BLaER1 treated with 17β-estradiol and CSF1 and Interleukin-3, amounts not matched to agents 10 nM and 100 nM (cell line): ENCODE measurements around the gene SORL1.
A peak's percentile ranks its signal among the peaks of the same experiment; 100 is the strongest.

Source experiments
- H3K27ac ChIP-seq, 11 experiments: shearing (Covaris generic); formaldehyde crosslinking; 2 replicates each; pipeline ENCODE4 v1.8.1; 2022
- H3K27me3 ChIP-seq, 11 experiments: shearing (Covaris generic); formaldehyde crosslinking; 2 replicates each; pipeline ENCODE4 v1.8.1; 2022
- H3K36me3 ChIP-seq, 11 experiments: shearing (Covaris generic); formaldehyde crosslinking; 2 replicates each; pipeline ENCODE4 v1.8.1; 2022
- H3K4me1 ChIP-seq, 10 experiments: shearing (Covaris generic); formaldehyde crosslinking; 2 replicates each; pipeline ENCODE4 v1.8.1; 2022
- H3K4me2 ChIP-seq, 11 experiments: shearing (Covaris generic); formaldehyde crosslinking; 2 replicates each; pipeline ENCODE4 v1.8.1; 2022
- H3K4me3 ChIP-seq, 10 experiments: shearing (Covaris generic); formaldehyde crosslinking; 2 replicates each; pipeline ENCODE4 v1.8.1; 2022
- H3K9ac ChIP-seq, 11 experiments: shearing (Covaris generic); formaldehyde crosslinking; 2 replicates each; pipeline ENCODE4 v1.8.1; 2022
- H3K9me3 ChIP-seq, 11 experiments: shearing (Covaris generic); formaldehyde crosslinking; replicated peaks in 1 of 11; 2 replicates each; pipeline ENCODE4 v1.8.1; 2022
- H4K20me1 ChIP-seq, 11 experiments: shearing (Covaris generic); formaldehyde crosslinking; 2 replicates each; pipeline ENCODE4 v1.8.1; 2022
- Cebpa-rat ChIP-seq, 11 experiments: shearing (Covaris generic); IDR thresholded peaks; 2 replicates each; pipeline ENCODE4 v1.8.1; 2022

SORL1 gene

DNA sequence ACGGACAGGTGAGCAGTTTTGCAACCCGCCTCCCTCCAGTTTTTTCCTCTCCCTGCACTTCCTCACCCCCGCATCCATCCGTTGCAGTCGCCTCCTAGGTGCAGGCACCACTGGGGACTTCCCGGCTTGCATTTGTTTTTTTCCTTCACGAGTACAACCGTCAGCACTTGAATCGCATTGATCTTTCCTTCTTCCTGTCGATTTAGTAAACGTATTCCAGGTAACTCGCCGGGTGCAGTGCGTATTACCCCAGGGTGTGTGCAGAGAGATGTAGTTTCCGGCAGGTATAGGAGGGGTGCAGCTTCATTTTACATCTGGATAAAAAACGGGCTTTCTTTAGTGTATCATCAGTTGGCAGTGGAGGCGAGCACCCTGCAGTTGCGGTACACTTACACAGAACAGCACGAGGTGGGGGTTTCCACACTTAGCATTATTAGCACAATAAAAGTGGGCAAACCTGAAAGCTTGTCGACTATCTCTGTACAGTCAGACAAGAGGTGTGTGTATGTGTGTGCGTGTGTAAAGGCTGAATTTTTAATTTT is 566 bp downstream of the SORL1 start, which contains the start of gene SORL1-AS1:
Gene SORL1-AS1, minus strand, starts transcription at position 359 of the 542 bp plus-strand sequence.
- peak within 1 kb of the TSS; percentile 63 to 82 (median 75) for H3K4me3 ChIP-seq
- TF ChIP-seq Cebpa-rat (IDR thresholded peaks at IDR 0.05), result no peak
- peak within 1 kb of the TSS; percentile 62 to 78 (median 76) for H3K9ac ChIP-seq
- peaks cover 0 to 8% (median 0%) of the 10 kb centered on the region in 11 experiments; a peak in 4 of 22 replicates for H3K9me3 ChIP-seq
- H3K36me3 ChIP-seq, result no peaks in the 10 kb centered on the region
- H3K4me1 ChIP-seq, result peaks cover 23 to 61% (median 47%) of the 10 kb centered on the region in 10 experiments; a peak in 19 of 20 replicates
- H3K27me3 ChIP-seq, result peaks cover 37 to 49% (median 42%) of the 10 kb centered on the region in 11 experiments
- H3K27ac ChIP-seq, result peak within 1 kb of the TSS in 9 of 11 experiments; percentile 43 to 73 (median 54); a peak in 20 of 22 replicates
- H3K4me2 ChIP-seq, result peak within 1 kb of the TSS; percentile 92 to 100 (median 99)
- no peaks in the 10 kb centered on the region for H4K20me1 ChIP-seq

DNA sequence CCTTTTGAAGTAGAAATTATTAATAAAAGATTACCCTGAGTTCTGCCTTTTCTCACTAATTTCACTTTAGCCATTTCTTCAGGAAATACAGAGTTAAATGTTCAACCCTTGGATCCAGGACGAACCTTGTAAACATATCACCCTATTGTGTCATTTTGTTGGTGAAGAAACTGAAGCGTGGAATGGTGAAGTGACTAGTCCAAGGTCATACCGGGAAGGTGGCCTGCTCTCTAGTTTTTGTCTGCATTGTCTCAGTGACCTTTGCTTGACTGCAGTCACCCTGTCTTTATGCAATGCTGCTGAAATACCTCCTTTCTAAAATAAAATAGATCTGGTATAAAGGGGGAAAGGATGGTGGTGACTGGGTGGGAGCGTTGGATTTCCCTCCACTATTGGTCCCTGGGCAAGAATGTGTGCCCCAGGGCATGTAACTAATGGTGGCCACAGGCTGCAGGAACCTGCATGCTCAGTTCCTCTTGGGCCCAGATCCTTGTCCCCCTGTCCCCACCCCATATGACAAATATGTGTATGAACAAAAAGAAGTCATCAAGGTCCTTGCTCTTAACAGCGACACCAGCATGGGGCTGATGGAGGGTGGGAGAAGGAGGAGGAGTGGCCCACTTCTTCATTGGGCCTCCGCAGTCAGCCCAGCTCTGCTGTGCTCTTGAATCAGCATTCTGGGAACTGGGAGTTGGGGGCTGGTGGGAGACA is 1.6 kb downstream of the SORL1 start:
- TF ChIP-seq Cebpa-rat (IDR thresholded peaks at IDR 0.05), result no peak
- peaks cover 18 to 50% (median 36%) of the 10 kb centered on the region in 10 experiments; a peak in 19 of 20 replicates for H3K4me1 ChIP-seq
- H3K27me3 ChIP-seq, result peaks cover 37 to 49% (median 42%) of the 10 kb centered on the region in 11 experiments
- H3K36me3 ChIP-seq, result no peaks in the 10 kb centered on the region
- no peak overlapping the region for H3K27ac ChIP-seq
- H3K9me3 ChIP-seq, result peaks cover 0 to 7% (median 0%) of the 10 kb centered on the region in 11 experiments; a peak in 4 of 22 replicates
- H3K4me2 ChIP-seq, result peak overlapping the region in 7 of 11 experiments; percentile 2 to 100 (median 98); a peak in 10 of 22 replicates
- no peaks in the 10 kb centered on the region for H4K20me1 ChIP-seq
- H3K9ac ChIP-seq, result no peak overlapping the region
- no peak overlapping the region for H3K4me3 ChIP-seq

DNA sequence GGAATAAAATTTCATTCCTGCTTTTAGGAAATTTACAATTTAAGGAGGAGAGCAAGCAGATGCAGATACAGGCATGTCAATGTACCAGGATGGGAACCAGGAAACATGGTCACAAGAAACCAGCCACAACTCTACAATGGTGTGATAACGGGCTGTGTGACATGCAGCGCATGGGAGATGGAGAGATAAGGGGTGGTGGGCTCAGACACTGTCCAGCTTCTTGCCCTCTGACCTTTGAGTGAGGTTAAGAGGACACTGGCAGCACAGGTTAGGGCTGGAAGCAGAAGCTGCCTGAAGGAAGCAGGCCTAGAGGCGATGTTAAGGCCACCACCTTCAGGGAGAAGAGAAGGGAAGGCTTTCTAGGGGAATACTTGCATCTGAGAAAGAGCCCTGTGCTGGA is 3.0 kb downstream of the SORL1 start:
- H3K27me3 ChIP-seq, result peaks cover 37 to 49% (median 42%) of the 10 kb centered on the region in 11 experiments
- no peaks in the 10 kb centered on the region for H3K36me3 ChIP-seq
- H3K4me3 ChIP-seq, result no peak overlapping the region
- H3K4me2 ChIP-seq, result no peak overlapping the region
- H3K4me1 ChIP-seq, result peaks cover 18 to 36% (median 22%) of the 10 kb centered on the region in 10 experiments; a peak in 19 of 20 replicates
- no peak overlapping the region for H3K9ac ChIP-seq
- H4K20me1 ChIP-seq, result no peaks in the 10 kb centered on the region
- H3K27ac ChIP-seq, result no peak overlapping the region
- no peaks in the 10 kb centered on the region for H3K9me3 ChIP-seq
- TF ChIP-seq Cebpa-rat (IDR thresholded peaks at IDR 0.05), result no peak

DNA sequence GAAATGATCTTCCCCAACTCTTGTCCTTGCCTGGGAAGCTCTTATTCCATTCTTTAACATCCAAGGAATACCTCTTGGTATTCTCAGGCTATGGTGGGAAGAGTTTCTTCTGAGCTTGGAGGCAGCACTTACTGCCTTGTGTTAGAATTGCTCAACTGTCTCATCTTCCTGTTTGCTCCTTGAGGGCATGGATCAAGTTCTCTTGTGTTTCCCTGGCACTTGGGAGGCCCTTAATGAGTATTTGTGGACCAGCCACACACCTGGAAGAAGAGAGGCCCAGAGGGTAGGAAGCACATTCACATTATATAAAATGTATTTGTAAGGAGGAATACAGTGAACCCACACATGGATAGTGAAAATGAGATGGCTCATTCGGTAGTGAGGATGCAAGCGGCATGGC is 4.0 kb downstream of the SORL1 start:
- peak overlapping the region in 2 of 11 experiments; percentile 13 to 40; a peak in 2 of 22 replicates for H3K4me2 ChIP-seq
- H3K27ac ChIP-seq, result no peak overlapping the region
- no peaks in the 10 kb centered on the region for H3K36me3 ChIP-seq

DNA sequence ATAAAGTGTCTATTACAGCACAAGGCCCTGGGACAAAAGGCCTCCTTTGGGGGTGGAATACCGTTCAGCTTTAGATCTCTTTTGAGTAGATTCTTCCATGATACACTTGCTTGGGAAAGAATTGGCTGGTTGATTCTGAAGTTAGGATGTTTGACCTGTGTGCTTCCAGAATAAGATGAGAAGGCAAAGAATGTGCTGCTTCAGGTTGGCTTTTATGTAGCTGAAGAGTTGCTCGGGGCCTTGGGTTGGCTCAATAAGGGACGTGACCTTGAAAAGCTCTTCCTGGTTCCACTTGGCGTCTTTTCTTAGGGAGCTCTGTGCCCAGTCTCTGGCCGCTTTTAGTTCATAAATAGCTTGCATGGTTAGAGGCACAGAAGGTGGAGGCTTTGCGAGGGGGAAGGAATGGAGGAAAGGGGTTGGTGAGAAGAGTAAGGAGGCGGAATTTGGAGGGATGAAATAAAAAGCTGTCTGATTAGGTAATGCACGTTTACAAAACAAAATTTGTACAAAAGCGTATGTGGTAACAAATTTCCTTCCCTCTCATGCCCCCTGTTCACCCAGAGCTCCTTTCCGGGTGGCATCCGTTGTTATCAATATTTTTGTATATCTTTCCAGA is 4.8 kb downstream of the SORL1 start:
- Histone ChIP-seq H3K36me3 (no peaks in the 10 kb centered on the region), H3K9ac (no peak overlapping the region), H4K20me1 (no peaks in the 10 kb centered on the region), H3K27me3 (peaks cover 23 to 33% (median 27%) of the 10 kb centered on the region in 11 experiments), H3K9me3 (no peaks in the 10 kb centered on the region), H3K4me1 (peaks cover 6 to 18% (median 10%) of the 10 kb centered on the region in 10 experiments; a peak in 18 of 20 replicates), H3K4me3 (no peak overlapping the region), H3K4me2 (no peak overlapping the region), H3K27ac (no peak overlapping the region)
- no peak for TF ChIP-seq Cebpa-rat (IDR thresholded peaks at IDR 0.05)

More for the DNA sequence above, 4.0 kb downstream of the SORL1 start:
- no peak overlapping the region for H3K9ac ChIP-seq
- H4K20me1 ChIP-seq, result no peaks in the 10 kb centered on the region
- H3K4me1 ChIP-seq, result peaks cover 12 to 26% (median 18%) of the 10 kb centered on the region in 10 experiments; a peak in 19 of 20 replicates
- no peak for TF ChIP-seq Cebpa-rat (IDR thresholded peaks at IDR 0.05)
- peaks cover 31 to 41% (median 35%) of the 10 kb centered on the region in 11 experiments for H3K27me3 ChIP-seq
- H3K4me3 ChIP-seq, result no peak overlapping the region
- no peaks in the 10 kb centered on the region for H3K9me3 ChIP-seq

GRCh38 chr11:121458551-121458950 is 6.4 kb downstream of the SORL1 start:
- no peak overlapping the region for H3K4me2 ChIP-seq
- H3K27me3 ChIP-seq, result peaks cover 7 to 17% (median 11%) of the 10 kb centered on the region in 11 experiments
- no peak for TF ChIP-seq Cebpa-rat (IDR thresholded peaks at IDR 0.05)
- no peaks in the 10 kb centered on the region for H4K20me1 ChIP-seq
- peaks cover 0 to 13% (median 6%) of the 10 kb centered on the region in 10 experiments; a peak in 16 of 20 replicates for H3K4me1 ChIP-seq
- H3K9ac ChIP-seq, result no peak overlapping the region
- no peaks in the 10 kb centered on the region for H3K36me3 ChIP-seq
- no peak overlapping the region for H3K4me3 ChIP-seq
- H3K9me3 ChIP-seq, result no peaks in the 10 kb centered on the region
- no peak overlapping the region for H3K27ac ChIP-seq

DNA sequence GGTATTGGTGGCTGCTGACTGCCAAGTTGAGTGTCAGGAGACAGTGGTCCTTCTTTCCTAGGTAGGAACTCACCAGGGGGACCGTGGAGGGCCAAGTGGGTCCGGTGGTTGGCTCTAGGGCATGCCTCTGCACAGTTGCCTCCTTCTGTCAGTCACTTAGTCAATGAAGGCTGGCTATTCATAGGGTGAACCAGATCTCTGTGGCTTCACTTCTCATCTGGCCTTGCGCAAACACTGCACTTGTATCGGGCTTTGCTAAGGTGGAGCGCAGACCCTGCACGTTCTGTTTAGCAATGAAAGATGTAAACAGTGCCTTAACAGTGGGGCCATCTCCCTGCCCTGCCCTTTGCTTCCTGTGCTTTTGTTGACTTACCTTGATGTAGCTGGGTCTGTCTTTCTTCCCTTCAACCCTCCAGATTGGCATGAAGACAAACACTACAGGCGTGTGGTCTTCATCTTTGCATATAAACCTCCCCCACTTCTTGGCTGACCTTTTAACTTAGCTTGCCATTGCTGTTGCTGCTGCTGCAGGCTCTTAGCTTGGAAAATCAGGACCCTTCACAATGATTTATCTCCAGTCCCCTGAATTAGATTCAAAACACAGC is 7.4 kb downstream of the SORL1 start:
- no peak overlapping the region for H3K9ac ChIP-seq
- H4K20me1 ChIP-seq, result peaks cover 0 to 6% (median 0%) of the 10 kb centered on the region in 11 experiments; a peak in 2 of 22 replicates
- H3K4me2 ChIP-seq, result no peak overlapping the region

GRCh38 chr11:121460941-121461514 is 8.9 kb downstream of the SORL1 start:
- TF ChIP-seq Cebpa-rat (IDR thresholded peaks at IDR 0.05), result no peak
- Histone ChIP-seq H3K9ac (no peak overlapping the region), H3K27me3 (no peaks in the 10 kb centered on the region; a peak in 1 of 22 replicates), H3K4me2 (no peak overlapping the region), H3K4me1 (peaks cover 24 to 33% (median 29%) of the 10 kb centered on the region in 10 experiments), H3K9me3 (no peaks in the 10 kb centered on the region), H4K20me1 (peaks cover 0 to 12% (median 0%) of the 10 kb centered on the region in 11 experiments; a peak in 2 of 22 replicates), H3K27ac (no peak overlapping the region), H3K36me3 (no peaks in the 10 kb centered on the region), H3K4me3 (no peak overlapping the region)

More for the DNA sequence above, 7.4 kb downstream of the SORL1 start:
- H3K27me3 ChIP-seq, result peaks cover 0 to 8% (median 1%) of the 10 kb centered on the region in 11 experiments; a peak in 7 of 22 replicates
- no peak for TF ChIP-seq Cebpa-rat (IDR thresholded peaks at IDR 0.05)
- no peak overlapping the region for H3K4me3 ChIP-seq
- no peak overlapping the region for H3K27ac ChIP-seq
- no peaks in the 10 kb centered on the region for H3K9me3 ChIP-seq
- peaks cover 9 to 20% (median 15%) of the 10 kb centered on the region in 10 experiments for H3K4me1 ChIP-seq
- no peaks in the 10 kb centered on the region for H3K36me3 ChIP-seq
